Tibial nerve (tissue), 4 donors: ENCODE data around the gene TAAR5.

ENCODE experiments used
- EP300 ChIP-seq, 2 donors: sonication (generic); formaldehyde crosslinking; IDR thresholded peaks; one replicate each; pipeline ENCODE4 v1.6.1; 2017; ENCODE audit warnings: antibody characterized with exemption in 2 of 2, mild to moderate bottlenecking in 1 of 2
- POLR2A ChIP-seq, 2 donors: fragments of 450-650 bp; IDR thresholded peaks; one replicate each; pipeline ENCODE4 v1.6.1; 2017; ENCODE audit warnings: antibody characterized with exemption in 2 of 2, mild to moderate bottlenecking in 2 of 2, moderate library complexity in 2 of 2
- TF ChIP-seq, protein P1 (sequence below), 5 experiments: fragments of 200-600 bp in 3 of 5; fragments of 450-650 bp in 2 of 5; sonication (generic) in 3 of 5; IDR thresholded peaks; one replicate each; pipeline ENCODE4 v1.5.1; 2016 to 2019; ENCODE audit warnings: antibody characterized with exemption in 5 of 5, mild to moderate bottlenecking in 3 of 5, moderate library complexity in 2 of 5

DNA sequence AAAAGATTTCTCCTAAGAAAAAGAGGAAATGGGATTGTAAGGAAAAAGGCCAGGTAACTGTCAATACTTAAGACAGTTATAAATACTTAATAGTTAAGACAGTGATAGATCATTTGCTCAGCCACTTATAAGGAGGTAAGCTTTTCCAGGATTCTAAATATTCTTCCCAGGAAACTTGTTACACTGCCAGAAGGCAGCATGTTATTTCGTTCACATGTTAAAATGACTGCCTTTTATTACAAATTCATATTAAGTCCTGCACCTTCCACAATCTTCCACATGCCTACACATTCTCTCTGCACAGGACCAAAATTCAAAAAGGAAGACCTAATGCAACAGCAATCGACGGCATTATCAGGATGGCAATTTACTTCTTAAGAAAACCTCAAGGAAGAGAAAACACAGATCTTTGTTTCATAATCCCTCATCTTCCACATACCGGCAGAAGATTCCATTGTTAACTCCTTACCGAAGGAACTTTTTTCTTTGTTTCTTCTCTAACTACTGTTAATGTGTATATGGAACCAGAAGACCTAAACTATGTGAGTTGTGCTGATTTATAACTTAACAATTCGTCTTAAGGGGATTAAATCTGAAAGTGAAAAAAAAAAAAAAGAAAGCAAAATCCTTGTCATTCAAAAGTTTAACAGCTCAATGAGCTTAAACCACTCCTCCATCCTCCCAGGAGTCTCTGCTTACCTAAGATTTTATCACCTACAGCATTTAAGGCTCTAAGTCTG is 33.7 kb upstream of the TAAR5 start:
- TF ChIP-seq, protein P1, sequence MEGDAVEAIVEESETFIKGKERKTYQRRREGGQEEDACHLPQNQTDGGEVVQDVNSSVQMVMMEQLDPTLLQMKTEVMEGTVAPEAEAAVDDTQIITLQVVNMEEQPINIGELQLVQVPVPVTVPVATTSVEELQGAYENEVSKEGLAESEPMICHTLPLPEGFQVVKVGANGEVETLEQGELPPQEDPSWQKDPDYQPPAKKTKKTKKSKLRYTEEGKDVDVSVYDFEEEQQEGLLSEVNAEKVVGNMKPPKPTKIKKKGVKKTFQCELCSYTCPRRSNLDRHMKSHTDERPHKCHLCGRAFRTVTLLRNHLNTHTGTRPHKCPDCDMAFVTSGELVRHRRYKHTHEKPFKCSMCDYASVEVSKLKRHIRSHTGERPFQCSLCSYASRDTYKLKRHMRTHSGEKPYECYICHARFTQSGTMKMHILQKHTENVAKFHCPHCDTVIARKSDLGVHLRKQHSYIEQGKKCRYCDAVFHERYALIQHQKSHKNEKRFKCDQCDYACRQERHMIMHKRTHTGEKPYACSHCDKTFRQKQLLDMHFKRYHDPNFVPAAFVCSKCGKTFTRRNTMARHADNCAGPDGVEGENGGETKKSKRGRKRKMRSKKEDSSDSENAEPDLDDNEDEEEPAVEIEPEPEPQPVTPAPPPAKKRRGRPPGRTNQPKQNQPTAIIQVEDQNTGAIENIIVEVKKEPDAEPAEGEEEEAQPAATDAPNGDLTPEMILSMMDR (IDR thresholded peaks at IDR 0.05) = no peak
- TF ChIP-seq POLR2A (IDR thresholded peaks at IDR 0.05) (no peak), EP300 (IDR thresholded peaks at IDR 0.05) (no peak)
